Loucy (cell line): Measurements from ENCODE around the gene CLPSL1.

Experiments
- CTCF ChIP-seq: fragments of 200-600 bp; sonication (generic); conservative IDR thresholded peaks from 2 replicates; pipeline ENCODE4 v1.5.1; 2014; ENCODE audit warnings: mild to moderate bottlenecking, antibody characterized with exemption, low read length
- EZH2phosphoT487 ChIP-seq: fragments of 200-600 bp; IDR thresholded peaks from 2 replicates; pipeline ENCODE4 v1.6.1; 2018; ENCODE audit warnings: antibody characterized with exemption, mild to moderate bottlenecking, moderate library complexity, borderline replicate concordance

DNA sequence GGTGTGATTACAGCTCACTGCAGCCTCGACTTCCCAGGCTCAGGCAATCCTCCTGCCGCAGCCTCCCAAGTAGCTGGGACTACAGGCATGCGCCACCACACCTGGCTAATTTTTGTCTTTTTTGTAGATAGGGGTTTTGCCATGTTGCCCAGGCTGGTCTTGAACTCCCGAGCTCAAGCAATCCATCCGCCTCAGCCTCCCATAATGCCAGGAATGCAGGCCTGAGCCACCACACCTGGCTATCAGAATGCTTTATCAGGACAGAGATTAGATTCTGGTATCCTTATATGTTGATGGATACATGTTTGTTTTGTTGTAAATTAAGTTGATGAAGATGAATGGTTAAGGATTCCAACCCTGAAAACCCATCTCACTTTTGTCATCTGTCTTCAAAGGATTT is 48.5 kb downstream of the CLPSL1 start:
- no peak for TF ChIP-seq CTCF
- no peak for TF ChIP-seq EZH2phosphoT487
